MM.1S (cell line): ENCODE data around the gene EBF3.

Experiments
- DNase-seq: peaks from one replicate; pipeline ENCODE4 v3.0.0-alpha.2; 2015
- H2AFZ ChIP-seq: fragments of 300-600 bp; sonication (generic); 2 replicates; pipeline ENCODE4 v1.6.0; 2016; ENCODE audit warnings: antibody characterized with exemption, low read length
- H3F3A ChIP-seq: fragments of 300-600 bp; sonication (generic); 2 replicates; pipeline ENCODE4 v1.6.1; 2016; ENCODE audit warnings: mild to moderate bottlenecking, antibody characterized with exemption, low read length, moderate library complexity, mixed read lengths; ENCODE audit not compliant: insufficient read depth
- H3K27ac ChIP-seq: fragments of 300-600 bp; sonication (generic); 2 replicates; pipeline ENCODE4 v1.5.1; 2016; ENCODE audit warnings: mild to moderate bottlenecking, low read length
- H3K27me3 ChIP-seq: fragments of 300-600 bp; sonication (generic); replicated peaks from 2 replicates; pipeline ENCODE4 v1.6.0; 2016; ENCODE audit warnings: low read length; ENCODE audit not compliant: insufficient read depth
- H3K36me3 ChIP-seq: fragments of 300-600 bp; sonication (generic); replicated peaks from 2 replicates; pipeline ENCODE4 v1.6.1; 2016; ENCODE audit warnings: mild to moderate bottlenecking, low read length, mixed read lengths; ENCODE audit not compliant: insufficient read depth
- H3K4me1 ChIP-seq: fragments of 300-600 bp; sonication (generic); 2 replicates; pipeline ENCODE4 v1.6.1; 2016; ENCODE audit warnings: low read length, mixed read lengths
- H3K4me2 ChIP-seq: fragments of 300-600 bp; sonication (generic); 2 replicates; pipeline ENCODE4 v1.6.0; 2016; ENCODE audit warnings: low read depth, low read length
- H3K4me3 ChIP-seq: fragments of 300-600 bp; sonication (generic); 2 replicates; pipeline ENCODE4 v1.5.1; 2016; ENCODE audit warnings: low read length, mixed read lengths
- H3K79me2 ChIP-seq: fragments of 300-600 bp; sonication (generic); 2 replicates; pipeline ENCODE4 v1.6.1; 2016; ENCODE audit warnings: mixed run types, low read length, mixed read lengths
- H3K9ac ChIP-seq: fragments of 300-600 bp; sonication (generic); 2 replicates; pipeline ENCODE4 v1.6.1; 2016; ENCODE audit warnings: low read length, mixed read lengths
- H3K9me2 ChIP-seq: fragments of 300-600 bp; sonication (generic); replicated peaks from 2 replicates; pipeline ENCODE4 v1.6.1; 2016; ENCODE audit warnings: mild to moderate bottlenecking, low read length, mixed read lengths; ENCODE audit not compliant: insufficient read depth
- H3K9me3 ChIP-seq: fragments of 300-600 bp; sonication (generic); replicated peaks from 2 replicates; pipeline ENCODE4 v1.6.1; 2016; ENCODE audit warnings: mild to moderate bottlenecking, low read length, mixed read lengths; ENCODE audit not compliant: insufficient read depth
- H4K20me1 ChIP-seq: fragments of 300-600 bp; sonication (generic); 2 replicates; pipeline ENCODE4 v1.6.1; 2016; ENCODE audit warnings: mild to moderate bottlenecking, low read length, moderate library complexity, mixed read lengths; ENCODE audit not compliant: insufficient read depth
- EZH2 ChIP-seq: fragments of 300-600 bp; sonication (generic); optimal IDR thresholded peaks from 2 replicates; pipeline ENCODE3; 2017; ENCODE audit warnings: low read depth, mild to moderate bottlenecking, antibody characterized with exemption, low read length, mixed read lengths
- EZH2phosphoT487 ChIP-seq: fragments of 300-600 bp; sonication (generic); IDR thresholded peaks from 2 replicates; pipeline ENCODE4 v1.6.1; 2018; ENCODE audit warnings: antibody characterized with exemption, low read length
- TF ChIP-seq, protein P1 (sequence below): fragments of 300-600 bp; sonication (generic); IDR thresholded peaks from 2 replicates; pipeline ENCODE4 v1.5.1; 2016; ENCODE audit warnings: antibody characterized with exemption, low read length, mixed read lengths

The EBF3 gene

DNA sequence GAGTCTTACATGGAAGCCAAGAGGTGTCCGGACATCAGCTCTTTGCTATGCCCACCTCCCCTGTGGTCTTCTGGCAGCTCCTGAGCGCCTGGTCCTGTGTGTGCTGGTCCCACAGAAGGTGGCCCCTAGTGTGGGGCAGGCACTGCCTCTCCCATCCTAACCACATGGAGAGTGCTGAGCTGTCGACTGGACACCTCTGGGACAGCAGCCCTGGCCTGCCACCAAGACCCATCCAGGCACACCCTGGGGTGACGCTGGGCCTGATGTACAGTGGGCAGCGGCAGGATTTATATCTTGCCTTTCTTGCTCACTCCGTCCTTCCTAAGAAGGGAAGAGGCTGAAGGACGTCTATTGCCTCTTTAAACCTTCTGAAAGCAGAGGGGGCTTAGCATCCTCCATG, 98.7 kb downstream of the EBF3 start:
- DNase-seq, result no peak
- Histone ChIP-seq H3K4me1 (no peaks in the 10 kb centered on the region), H3K27me3 (no peaks in the 10 kb centered on the region), H3K4me3 (no peak overlapping the region), H3F3A (no peaks in the 10 kb centered on the region), H3K27ac (no peak overlapping the region), H3K4me2 (no peak overlapping the region), H2AFZ (no peak overlapping the region), H3K9me3 (no peaks in the 10 kb centered on the region), H4K20me1 (no peaks in the 10 kb centered on the region), H3K9me2 (no peaks in the 10 kb centered on the region), H3K79me2 (no peaks in the 10 kb centered on the region), H3K9ac (no peak overlapping the region), H3K36me3 (no peaks in the 10 kb centered on the region)
- no peak for TF ChIP-seq EZH2phosphoT487

GRCh38 chr10:129864601-129865126, 99.4 kb downstream of the EBF3 start:
- Histone ChIP-seq H2AFZ (no peak overlapping the region), H3K4me2 (no peak overlapping the region), H3K4me1 (no peaks in the 10 kb centered on the region), H3F3A (no peaks in the 10 kb centered on the region), H3K9ac (no peak overlapping the region), H3K36me3 (no peaks in the 10 kb centered on the region), H3K4me3 (no peak overlapping the region), H4K20me1 (no peaks in the 10 kb centered on the region), H3K9me2 (no peaks in the 10 kb centered on the region), H3K27me3 (no peaks in the 10 kb centered on the region), H3K79me2 (no peaks in the 10 kb centered on the region), H3K27ac (no peak overlapping the region), H3K9me3 (no peaks in the 10 kb centered on the region)
- DNase-seq, result no peak
- TF ChIP-seq EZH2phosphoT487 (no peak), EZH2 (no peak)
- TF ChIP-seq, protein P1, sequence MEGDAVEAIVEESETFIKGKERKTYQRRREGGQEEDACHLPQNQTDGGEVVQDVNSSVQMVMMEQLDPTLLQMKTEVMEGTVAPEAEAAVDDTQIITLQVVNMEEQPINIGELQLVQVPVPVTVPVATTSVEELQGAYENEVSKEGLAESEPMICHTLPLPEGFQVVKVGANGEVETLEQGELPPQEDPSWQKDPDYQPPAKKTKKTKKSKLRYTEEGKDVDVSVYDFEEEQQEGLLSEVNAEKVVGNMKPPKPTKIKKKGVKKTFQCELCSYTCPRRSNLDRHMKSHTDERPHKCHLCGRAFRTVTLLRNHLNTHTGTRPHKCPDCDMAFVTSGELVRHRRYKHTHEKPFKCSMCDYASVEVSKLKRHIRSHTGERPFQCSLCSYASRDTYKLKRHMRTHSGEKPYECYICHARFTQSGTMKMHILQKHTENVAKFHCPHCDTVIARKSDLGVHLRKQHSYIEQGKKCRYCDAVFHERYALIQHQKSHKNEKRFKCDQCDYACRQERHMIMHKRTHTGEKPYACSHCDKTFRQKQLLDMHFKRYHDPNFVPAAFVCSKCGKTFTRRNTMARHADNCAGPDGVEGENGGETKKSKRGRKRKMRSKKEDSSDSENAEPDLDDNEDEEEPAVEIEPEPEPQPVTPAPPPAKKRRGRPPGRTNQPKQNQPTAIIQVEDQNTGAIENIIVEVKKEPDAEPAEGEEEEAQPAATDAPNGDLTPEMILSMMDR, result no peak

DNA sequence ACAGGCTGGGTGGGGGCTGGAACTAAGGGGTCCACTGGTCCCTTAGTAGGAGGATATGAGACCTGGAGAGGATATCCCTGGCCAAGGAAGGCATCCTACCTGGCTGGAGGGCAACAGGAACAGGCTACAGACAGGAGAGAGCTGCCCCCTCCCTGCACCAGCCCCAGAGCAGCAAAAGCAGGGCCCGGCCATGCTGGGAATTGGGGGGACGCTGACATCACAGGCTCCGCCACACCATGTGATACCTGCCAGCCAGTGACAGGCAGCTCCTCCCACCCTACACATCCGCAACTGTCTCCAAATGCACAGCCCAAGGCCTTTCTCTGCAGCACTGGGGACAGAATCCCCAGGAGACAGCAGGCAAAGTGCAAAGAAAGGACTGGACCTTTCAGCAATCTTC, 100.0 kb downstream of the EBF3 start:
- DNase-seq, result no peak
- no peaks in the 10 kb centered on the region for H3K9me2 ChIP-seq
- no peaks in the 10 kb centered on the region for H3F3A ChIP-seq
- H3K79me2 ChIP-seq, result no peaks in the 10 kb centered on the region
- no peak overlapping the region for H3K4me3 ChIP-seq
- no peak overlapping the region for H3K27ac ChIP-seq
- H4K20me1 ChIP-seq, result no peaks in the 10 kb centered on the region
- no peaks in the 10 kb centered on the region for H3K27me3 ChIP-seq
- no peak for TF ChIP-seq EZH2
- TF ChIP-seq, protein P1, result no peak
- TF ChIP-seq EZH2phosphoT487, result no peak
- H3K4me1 ChIP-seq, result no peaks in the 10 kb centered on the region
- H3K9me3 ChIP-seq, result no peaks in the 10 kb centered on the region
- no peaks in the 10 kb centered on the region for H3K36me3 ChIP-seq
- no peak overlapping the region for H2AFZ ChIP-seq
- no peak overlapping the region for H3K4me2 ChIP-seq
- H3K9ac ChIP-seq, result no peak overlapping the region

GRCh38 chr10:129863201-129863663, 100.8 kb downstream of the EBF3 start:
- DNase-seq, result no peak
- no peaks in the 10 kb centered on the region for H3K79me2 ChIP-seq
- no peak overlapping the region for H3K4me2 ChIP-seq
- no peaks in the 10 kb centered on the region for H3F3A ChIP-seq
- H3K9me2 ChIP-seq, result no peaks in the 10 kb centered on the region
- H3K4me3 ChIP-seq, result no peak overlapping the region
- no peaks in the 10 kb centered on the region for H3K36me3 ChIP-seq
- TF ChIP-seq, protein P1, result no peak
- TF ChIP-seq EZH2phosphoT487 (no peak), EZH2 (no peak)
- no peaks in the 10 kb centered on the region for H4K20me1 ChIP-seq
- no peak overlapping the region for H3K9ac ChIP-seq
- H3K4me1 ChIP-seq, result no peaks in the 10 kb centered on the region
- no peaks in the 10 kb centered on the region for H3K9me3 ChIP-seq
- no peak overlapping the region for H3K27ac ChIP-seq
- H2AFZ ChIP-seq, result no peak overlapping the region
- H3K27me3 ChIP-seq, result no peaks in the 10 kb centered on the region
